WERI-Rb-1 (cell line): ENCODE measurements around the gene TENM4.

Experiments
- DNase-seq: peaks from one replicate; pipeline ENCODE4 v3.0.0-alpha.2; 2020
- H3K27ac ChIP-seq: fragments of 250-450 bp; sonication (Bioruptor Pico); 2 replicates; pipeline ENCODE4 v1.5.1; 2020; ENCODE audit warnings: mild to moderate bottlenecking, moderate library complexity
- H3K27me3 ChIP-seq: fragments of 250-450 bp; sonication (Bioruptor Pico); 2 replicates; pipeline ENCODE4 v1.5.1; 2021; ENCODE audit warnings: mild to moderate bottlenecking, low read depth, moderate library complexity; ENCODE audit not compliant: insufficient read depth, severe bottlenecking
- H3K36me3 ChIP-seq: fragments of 250-450 bp; sonication (Bioruptor Pico); 2 replicates; pipeline ENCODE4 v1.5.1; 2020; ENCODE audit warnings: mild to moderate bottlenecking, moderate library complexity
- H3K4me3 ChIP-seq: 2 replicates; pipeline ENCODE4 v1.5.1; 2011; ENCODE audit warnings: low read depth, mild to moderate bottlenecking, control low read depth, low read length
- H3K9me3 ChIP-seq: fragments of 250-450 bp; sonication (Bioruptor Pico); 2 replicates; pipeline ENCODE4 v1.5.1; 2021; ENCODE audit warnings: mild to moderate bottlenecking, moderate library complexity; ENCODE audit not compliant: severe bottlenecking
- CTCF ChIP-seq: IDR thresholded peaks from 2 replicates; pipeline ENCODE4 v1.5.1; 2011; ENCODE audit warnings: low read depth, mild to moderate bottlenecking, control low read depth, inconsistent platforms, low read length

The TENM4 gene

GRCh38 chr11:79206951-79207350 lies 233.9 kb downstream of the TENM4 start:
- no peak for TF ChIP-seq CTCF
- DNase-seq: no peak
- Histone ChIP-seq H3K27me3 (no peaks in the 10 kb centered on the region), H3K36me3 (no peaks in the 10 kb centered on the region), H3K9me3 (no peaks in the 10 kb centered on the region), H3K27ac (no peak overlapping the region), H3K4me3 (no peak overlapping the region)

GRCh38 chr11:79205786-79206185 lies 235.0 kb downstream of the TENM4 start:
- Histone ChIP-seq H3K27ac (no peak overlapping the region), H3K27me3 (no peaks in the 10 kb centered on the region), H3K36me3 (no peaks in the 10 kb centered on the region), H3K4me3 (no peak overlapping the region), H3K9me3 (no peaks in the 10 kb centered on the region)
- TF ChIP-seq CTCF: no peak
- DNase-seq: no peak

- H3K4me3 ChIP-seq: no peak overlapping the region
- no peak overlapping the region for H3K27ac ChIP-seq
- H3K27me3 ChIP-seq: no peaks in the 10 kb centered on the region
- no peaks in the 10 kb centered on the region for H3K36me3 ChIP-seq
- no peak for TF ChIP-seq CTCF
- no peak for DNase-seq
- H3K9me3 ChIP-seq: no peaks in the 10 kb centered on the region
Observed at GRCh38 chr11:79201677-79202347, 239.0 kb downstream of the TENM4 start.

- no peak for DNase-seq
- Histone ChIP-seq H3K27ac (no peak overlapping the region), H3K9me3 (no peaks in the 10 kb centered on the region), H3K36me3 (no peaks in the 10 kb centered on the region), H3K27me3 (no peaks in the 10 kb centered on the region), H3K4me3 (no peak overlapping the region)
- no peak for TF ChIP-seq CTCF
Observed at GRCh38 chr11:79200398-79201070, 240.3 kb downstream of the TENM4 start.

- no peak overlapping the region for H3K27ac ChIP-seq
- TF ChIP-seq CTCF: no peak
Observed at GRCh38 chr11:79199729-79200354, 241.0 kb downstream of the TENM4 start.

More at GRCh38 chr11:79199729-79200354, 241.0 kb downstream of the TENM4 start:
- Histone ChIP-seq H3K27me3 (no peaks in the 10 kb centered on the region), H3K36me3 (no peaks in the 10 kb centered on the region), H3K9me3 (no peaks in the 10 kb centered on the region), H3K4me3 (no peak overlapping the region)
- no peak for DNase-seq
